ENCODE measurements around the gene NUP62. TPM values are rescaled to one million over a fixed set of nuclear protein-coding genes. Genes with fewer than 3 reads are reported as not detected.
A peak's percentile ranks its signal among the peaks of the same experiment; 100 is the strongest.

The NUP62 gene
- total and polyA plus RNA-seq, 8 donors, result 11.4 to 26.4 (median 17.4) TPM

- ATAC-seq (peak in 2 of 4 donors; percentile 45 to 46), FAIRE-seq (no peak), DNase-seq (peak in 1 of 6 donors; percentile 40)
- no peak for TF ChIP-seq CTCF (IDR thresholded peaks at IDR 0.05)
- intact Hi-C loops (cut with DNase I), result no loop called here
- Histone ChIP-seq H3K27ac (peak overlapping the region in 3 of 4 donors; percentile 58 to 85 (median 63)), H3K4me3 (peak overlapping the region in 1 of 4 donors; percentile 14), H3K36me3 (no peaks in the 10 kb centered on the region), H3K27me3 (no peaks in the 10 kb centered on the region), H3K4me1 (peaks cover 19 to 62% (median 39%) of the 10 kb centered on the region in 3 donors), H3K9me3 (no peaks in the 10 kb centered on the region)
These were observed 23.2 kb upstream of the NUP62 start for GRCh38 chr19:49952479-49952836.

- Histone ChIP-seq H3K4me1 (peaks cover 19 to 60% (median 37%) of the 10 kb centered on the region in 3 donors), H3K36me3 (no peaks in the 10 kb centered on the region), H3K4me3 (peak overlapping the region in 1 of 4 donors; percentile 14), H3K27me3 (no peaks in the 10 kb centered on the region), H3K9me3 (no peaks in the 10 kb centered on the region), H3K27ac (peak overlapping the region in 3 of 4 donors; percentile 58 to 85 (median 63))
- 36 to 49% methylated on average over 9 of the region's 9 CpGs for WGBS, 2 donors
- intact Hi-C loops (cut with DNase I), result no loop called here
- TF ChIP-seq CTCF (IDR thresholded peaks at IDR 0.05), result no peak
- DNase-seq, result no peak
- no peak for FAIRE-seq
- ATAC-seq, result peak in 1 of 4 donors; percentile 3
These were observed 22.6 kb upstream of the NUP62 start for GRCh38 chr19:49951806-49952478.

GRCh38 chr19:49950956-49951526 is 21.7 kb upstream of the NUP62 start:
- Histone ChIP-seq H3K4me1 (peaks cover 17 to 51% (median 28%) of the 10 kb centered on the region in 3 donors), H3K27ac (peak overlapping the region in 1 of 4 donors; percentile 85)
- 82 to 86% methylated on average over 13 of the region's 13 CpGs for WGBS, 2 donors

GRCh38 chr19:49950590-49950948 is 21.3 kb upstream of the NUP62 start:
- no peaks in the 10 kb centered on the region for H3K36me3 ChIP-seq
- no peak for FAIRE-seq
- no peak overlapping the region for H3K27ac ChIP-seq
- H3K9me3 ChIP-seq, result no peaks in the 10 kb centered on the region
- ATAC-seq, result no peak
- no peaks in the 10 kb centered on the region for H3K27me3 ChIP-seq
- no peak overlapping the region for H3K4me3 ChIP-seq
- peak in 1 of 6 donors; percentile 14 for DNase-seq
- 54 to 70% methylated on average over 5 of the region's 5 CpGs for WGBS, 2 donors
- peaks cover 13 to 46% (median 23%) of the 10 kb centered on the region in 3 donors for H3K4me1 ChIP-seq
- intact Hi-C loops (cut with DNase I), result no loop called here
- no peak for TF ChIP-seq CTCF (IDR thresholded peaks at IDR 0.05)

More at GRCh38 chr19:49950956-49951526, 21.7 kb upstream of the NUP62 start:
- FAIRE-seq (no peak), DNase-seq (no peak), ATAC-seq (no peak)
- no peak for TF ChIP-seq CTCF (IDR thresholded peaks at IDR 0.05)
- no peaks in the 10 kb centered on the region for H3K36me3 ChIP-seq
- H3K27me3 ChIP-seq, result no peaks in the 10 kb centered on the region
- H3K9me3 ChIP-seq, result no peaks in the 10 kb centered on the region
- H3K4me3 ChIP-seq, result no peak overlapping the region
- intact Hi-C loops (cut with DNase I), result no loop called here
